AG04449 (cell line): Measurements from ENCODE around the gene KTI12.
"Not testable (repeated sequence)": the region's sequence is repeated elsewhere in the genome, so short reads cannot be mapped to it uniquely, and the experiment has no call there.

Experiments used
- CTCF ChIA-PET: fragments of 350-600 bp; formaldehyde crosslinking; extraction: SDS; loops from one replicate; lab custom pipeline; 2021; ENCODE audit warnings: antibody characterized with exemption; lab: Yijun Ruan, JAX
- POLR2A ChIA-PET: fragments of 400-600, 350-600 bp; formaldehyde crosslinking; extraction: SDS; loops from one replicate; lab custom pipeline; 2020; ENCODE audit warnings: antibody characterized with exemption, inconsistent platforms; lab: Yijun Ruan, JAX
- DNase-seq: peaks from one replicate; pipeline ENCODE4 v3.0.0-alpha.2; 2010; ENCODE audit warnings: low read depth, low spot score
- H3K4me3 ChIP-seq: 2 replicates; pipeline ENCODE4 v1.5.1; 2011; ENCODE audit warnings: low read depth, mild to moderate bottlenecking, control low read depth, low read length
- TF ChIP-seq, protein P1 (sequence below): IDR thresholded peaks from one replicate; pipeline ENCODE4 v1.5.1; 2011; ENCODE audit warnings: mild to moderate bottlenecking, moderate library complexity, low read length, control low read depth, inconsistent platforms; ENCODE audit not compliant: insufficient read depth; ENCODE audit errors: missing control alignments

Gene KTI12, protein sequence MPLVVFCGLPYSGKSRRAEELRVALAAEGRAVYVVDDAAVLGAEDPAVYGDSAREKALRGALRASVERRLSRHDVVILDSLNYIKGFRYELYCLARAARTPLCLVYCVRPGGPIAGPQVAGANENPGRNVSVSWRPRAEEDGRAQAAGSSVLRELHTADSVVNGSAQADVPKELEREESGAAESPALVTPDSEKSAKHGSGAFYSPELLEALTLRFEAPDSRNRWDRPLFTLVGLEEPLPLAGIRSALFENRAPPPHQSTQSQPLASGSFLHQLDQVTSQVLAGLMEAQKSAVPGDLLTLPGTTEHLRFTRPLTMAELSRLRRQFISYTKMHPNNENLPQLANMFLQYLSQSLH

DNA sequence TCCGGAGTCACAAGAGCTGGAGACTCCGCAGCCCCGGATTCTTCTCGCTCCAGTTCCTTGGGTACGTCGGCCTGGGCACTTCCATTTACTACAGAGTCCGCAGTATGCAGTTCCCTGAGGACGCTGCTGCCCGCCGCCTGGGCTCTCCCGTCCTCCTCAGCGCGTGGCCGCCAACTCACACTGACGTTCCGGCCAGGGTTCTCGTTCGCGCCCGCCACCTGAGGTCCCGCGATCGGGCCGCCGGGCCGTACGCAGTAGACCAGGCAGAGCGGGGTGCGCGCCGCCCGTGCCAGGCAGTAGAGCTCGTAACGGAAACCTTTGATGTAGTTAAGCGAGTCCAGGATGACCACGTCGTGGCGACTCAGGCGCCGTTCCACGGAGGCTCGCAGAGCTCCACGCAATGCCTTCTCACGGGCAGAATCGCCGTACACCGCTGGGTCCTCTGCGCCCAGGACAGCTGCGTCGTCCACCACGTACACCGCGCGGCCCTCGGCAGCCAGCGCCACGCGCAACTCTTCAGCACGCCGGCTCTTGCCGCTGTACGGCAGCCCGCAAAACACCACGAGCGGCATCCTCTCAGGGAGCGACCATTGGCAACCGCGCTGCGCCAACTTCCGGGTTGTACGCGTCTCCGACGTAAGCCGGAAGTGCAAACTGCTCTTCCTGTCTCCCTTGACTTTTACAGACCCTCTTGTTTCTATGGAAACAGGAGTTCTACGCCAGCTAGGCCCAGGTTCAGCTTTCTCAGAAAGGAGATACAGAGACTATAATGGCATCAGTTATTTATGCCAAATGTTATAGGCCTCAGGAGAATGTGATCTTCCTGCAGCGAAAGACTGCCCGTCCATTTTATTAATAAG is at the start of gene KTI12:
TSS of gene KTI12 (minus strand) at position 621 of the 860 bp plus-strand sequence. CDS start at position 572, 49 bp downstream.
- TF ChIP-seq, protein P1, sequence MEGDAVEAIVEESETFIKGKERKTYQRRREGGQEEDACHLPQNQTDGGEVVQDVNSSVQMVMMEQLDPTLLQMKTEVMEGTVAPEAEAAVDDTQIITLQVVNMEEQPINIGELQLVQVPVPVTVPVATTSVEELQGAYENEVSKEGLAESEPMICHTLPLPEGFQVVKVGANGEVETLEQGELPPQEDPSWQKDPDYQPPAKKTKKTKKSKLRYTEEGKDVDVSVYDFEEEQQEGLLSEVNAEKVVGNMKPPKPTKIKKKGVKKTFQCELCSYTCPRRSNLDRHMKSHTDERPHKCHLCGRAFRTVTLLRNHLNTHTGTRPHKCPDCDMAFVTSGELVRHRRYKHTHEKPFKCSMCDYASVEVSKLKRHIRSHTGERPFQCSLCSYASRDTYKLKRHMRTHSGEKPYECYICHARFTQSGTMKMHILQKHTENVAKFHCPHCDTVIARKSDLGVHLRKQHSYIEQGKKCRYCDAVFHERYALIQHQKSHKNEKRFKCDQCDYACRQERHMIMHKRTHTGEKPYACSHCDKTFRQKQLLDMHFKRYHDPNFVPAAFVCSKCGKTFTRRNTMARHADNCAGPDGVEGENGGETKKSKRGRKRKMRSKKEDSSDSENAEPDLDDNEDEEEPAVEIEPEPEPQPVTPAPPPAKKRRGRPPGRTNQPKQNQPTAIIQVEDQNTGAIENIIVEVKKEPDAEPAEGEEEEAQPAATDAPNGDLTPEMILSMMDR: no peak
- peak within 1 kb of the TSS; percentile 99 for H3K4me3 ChIP-seq
- DNase-seq: peak; percentile 51
- POLR2A ChIA-PET: interaction anchor here (0.6 to 1.7 kb wide), 3 partner anchors 20 to 26 kb away, joined by 3 to 6 read pairs (median 5); partner anchors contain the start of genes BTF3L4 and TXNDC12
- CTCF ChIA-PET: interaction anchor here (0.7 to 1.6 kb wide), 3 partner anchors 9 to 137 kb away, joined by 3 to 6 read pairs (median 4); partner anchors contain the start of gene BTF3L4

DNA sequence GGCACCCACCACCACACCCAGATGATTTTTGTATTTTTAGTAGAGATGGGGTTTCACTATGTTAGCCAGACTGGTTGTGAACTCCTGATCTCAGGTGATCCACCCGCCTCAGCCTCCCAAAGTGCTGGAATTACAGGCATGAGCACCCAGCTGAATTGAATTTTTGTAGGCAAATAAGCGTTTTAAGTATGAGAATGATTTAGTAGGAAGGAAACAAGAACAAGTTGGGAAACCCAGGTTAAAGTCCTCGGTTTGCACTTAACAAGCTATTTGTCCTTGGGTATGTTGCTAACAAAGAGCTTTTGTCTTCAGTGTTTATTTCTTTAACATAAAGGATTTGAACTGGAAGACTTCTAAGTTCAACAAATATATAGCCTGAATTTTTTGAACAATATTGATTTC is 46.4 kb upstream of the KTI12 start:
- no peak overlapping the region for H3K4me3 ChIP-seq
- POLR2A ChIA-PET: interaction anchor here (1.6 kb wide), 1 partner anchor 13 kb away, joined by 3 read pairs; no protein-coding TSS in a partner anchor
- TF ChIP-seq, protein P1: no peak
- DNase-seq: no peak
- CTCF ChIA-PET: interaction anchor here (1.2 kb wide), 1 partner anchor 14 kb away, joined by 3 read pairs; no protein-coding TSS in a partner anchor

DNA sequence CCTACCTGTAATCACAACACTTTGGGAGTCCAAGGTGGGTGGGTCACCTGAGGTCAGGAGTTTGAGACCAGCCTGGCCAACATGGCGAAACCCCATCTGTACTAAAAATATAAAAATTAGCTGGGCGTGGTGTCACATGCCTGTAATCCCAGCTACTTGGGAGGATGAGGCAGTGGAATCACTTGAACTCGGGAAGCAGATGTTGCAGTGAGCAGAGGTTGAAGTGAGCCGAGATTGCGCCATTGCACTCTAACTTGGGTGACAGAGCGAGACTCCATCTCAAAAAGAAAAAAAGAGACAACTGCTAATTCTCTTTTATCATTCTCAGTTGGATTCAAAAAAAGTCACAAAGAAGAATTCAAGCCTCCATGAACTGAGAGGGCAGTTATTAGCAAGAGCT is 43.7 kb upstream of the KTI12 start:
- CTCF ChIA-PET, POLR2A ChIA-PET, DNase-seq, H3K4me3 ChIP-seq: not testable (repeated sequence)

DNA sequence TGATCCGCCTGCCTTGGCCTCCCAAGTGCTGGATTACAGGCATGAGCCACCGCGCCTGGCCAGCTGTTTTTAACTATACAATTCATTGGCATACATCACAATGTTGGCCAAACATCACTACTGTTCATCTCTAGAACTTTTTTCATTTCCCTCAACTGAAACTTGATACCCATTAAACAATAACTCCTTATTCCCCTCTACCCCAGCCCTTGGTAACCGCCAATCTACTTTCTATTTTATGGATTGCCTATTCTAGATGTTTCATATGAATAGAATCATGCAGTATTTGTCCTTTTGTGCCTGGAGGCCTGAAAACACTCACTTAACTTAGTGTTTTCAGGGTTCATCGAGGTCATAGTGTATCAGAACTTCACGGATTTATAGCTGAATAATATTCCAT is 38.7 kb upstream of the KTI12 start:
- H3K4me3 ChIP-seq: no peak overlapping the region
- ChIA-PET CTCF (no interaction called here), POLR2A (no interaction called here)
- no peak for DNase-seq
- TF ChIP-seq, protein P1: no peak

DNA sequence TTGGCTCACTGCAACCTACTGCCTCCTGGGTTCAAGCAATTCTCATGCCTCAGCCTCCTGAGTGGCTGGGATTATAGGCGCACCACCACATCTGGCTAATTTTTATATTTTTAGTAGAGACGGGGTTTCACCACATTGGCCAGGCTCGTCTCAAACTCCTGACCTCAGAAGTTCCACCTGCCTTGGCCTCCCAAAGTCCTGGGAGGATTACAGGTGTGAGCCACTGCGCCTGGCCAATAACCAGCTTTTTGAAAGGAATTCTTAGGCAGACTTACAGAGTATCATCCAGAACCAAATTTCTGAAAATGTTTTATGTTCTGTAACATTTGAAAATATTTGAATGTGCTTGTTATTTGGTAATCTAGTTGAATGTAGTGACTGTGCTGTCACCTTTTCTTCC is 37.1 kb upstream of the KTI12 start:
- DNase-seq: no peak
- no peak overlapping the region for H3K4me3 ChIP-seq
- TF ChIP-seq, protein P1: no peak
- CTCF ChIA-PET: interaction anchor here (0.9 kb wide), 1 partner anchor 12 kb away, joined by 3 read pairs; no protein-coding TSS in a partner anchor
- POLR2A ChIA-PET: interaction anchor here (0.5 kb wide), 1 partner anchor 17 kb away, joined by 3 read pairs; no protein-coding TSS in a partner anchor

DNA sequence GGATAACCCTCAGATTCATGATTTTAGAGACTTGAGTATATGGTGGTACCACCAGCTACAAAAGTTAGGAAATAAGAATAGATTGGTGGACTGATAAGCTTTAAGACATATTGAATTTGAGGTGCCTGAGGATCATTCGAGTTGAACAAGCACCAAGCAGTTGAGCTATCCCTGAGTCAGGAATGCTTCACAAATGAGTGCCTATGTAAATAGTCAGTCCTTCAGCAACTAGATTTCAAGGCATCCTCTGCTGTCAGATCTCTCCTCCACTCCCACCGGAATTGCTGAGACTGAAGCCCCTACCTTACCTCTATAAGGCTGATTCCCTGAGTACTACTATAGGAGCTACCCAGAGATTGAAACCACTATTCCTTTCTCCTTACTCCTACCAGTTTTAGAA is 29.6 kb upstream of the KTI12 start:
- DNase-seq: no peak
- CTCF ChIA-PET: no interaction called here
- no peak overlapping the region for H3K4me3 ChIP-seq
- POLR2A ChIA-PET: no interaction called here
- TF ChIP-seq, protein P1: no peak
